ENCODE data around the gene IL2RA. TPM values are rescaled to one million over a fixed set of nuclear protein-coding genes. Genes with fewer than 3 reads are reported as not detected.

The IL2RA gene
- total RNA-seq, 4 donors from 2014 or later = 0.70 to 16.5 (median 1.9) TPM

DNA sequence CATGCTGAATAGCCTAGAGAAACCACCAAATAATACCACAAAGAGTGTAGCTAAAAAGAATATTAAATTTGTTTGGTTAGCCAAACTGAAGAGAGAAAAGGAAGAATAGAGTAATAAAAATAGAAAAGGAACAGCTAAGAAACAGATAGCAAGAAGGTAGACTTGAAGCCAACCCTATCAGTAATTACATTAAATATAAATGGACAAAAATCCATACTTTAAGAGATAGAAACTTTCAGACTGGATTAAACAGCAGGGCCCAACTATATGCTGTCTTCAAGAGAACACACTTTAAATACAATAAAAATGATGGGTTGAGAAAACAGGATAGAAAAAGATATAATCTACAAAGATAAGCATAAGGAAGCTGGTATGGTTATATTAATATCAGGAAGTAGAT, 31.2 kb downstream of the IL2RA start:
- Histone ChIP-seq H3K27me3 (no peaks in the 10 kb centered on the region), H3K9me3 (no peaks in the 10 kb centered on the region), H3K4me1 (no peaks in the 10 kb centered on the region), H3K27ac (no peak overlapping the region), H3K36me3 (no peaks in the 10 kb centered on the region), H3K4me3 (no peak overlapping the region)
- no peak for DNase-seq
- TF ChIP-seq, protein P1, sequence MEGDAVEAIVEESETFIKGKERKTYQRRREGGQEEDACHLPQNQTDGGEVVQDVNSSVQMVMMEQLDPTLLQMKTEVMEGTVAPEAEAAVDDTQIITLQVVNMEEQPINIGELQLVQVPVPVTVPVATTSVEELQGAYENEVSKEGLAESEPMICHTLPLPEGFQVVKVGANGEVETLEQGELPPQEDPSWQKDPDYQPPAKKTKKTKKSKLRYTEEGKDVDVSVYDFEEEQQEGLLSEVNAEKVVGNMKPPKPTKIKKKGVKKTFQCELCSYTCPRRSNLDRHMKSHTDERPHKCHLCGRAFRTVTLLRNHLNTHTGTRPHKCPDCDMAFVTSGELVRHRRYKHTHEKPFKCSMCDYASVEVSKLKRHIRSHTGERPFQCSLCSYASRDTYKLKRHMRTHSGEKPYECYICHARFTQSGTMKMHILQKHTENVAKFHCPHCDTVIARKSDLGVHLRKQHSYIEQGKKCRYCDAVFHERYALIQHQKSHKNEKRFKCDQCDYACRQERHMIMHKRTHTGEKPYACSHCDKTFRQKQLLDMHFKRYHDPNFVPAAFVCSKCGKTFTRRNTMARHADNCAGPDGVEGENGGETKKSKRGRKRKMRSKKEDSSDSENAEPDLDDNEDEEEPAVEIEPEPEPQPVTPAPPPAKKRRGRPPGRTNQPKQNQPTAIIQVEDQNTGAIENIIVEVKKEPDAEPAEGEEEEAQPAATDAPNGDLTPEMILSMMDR (IDR thresholded peaks at IDR 0.05) = no peak
- TF ChIP-seq POLR2A (IDR thresholded peaks at IDR 0.05) = no peak

DNA sequence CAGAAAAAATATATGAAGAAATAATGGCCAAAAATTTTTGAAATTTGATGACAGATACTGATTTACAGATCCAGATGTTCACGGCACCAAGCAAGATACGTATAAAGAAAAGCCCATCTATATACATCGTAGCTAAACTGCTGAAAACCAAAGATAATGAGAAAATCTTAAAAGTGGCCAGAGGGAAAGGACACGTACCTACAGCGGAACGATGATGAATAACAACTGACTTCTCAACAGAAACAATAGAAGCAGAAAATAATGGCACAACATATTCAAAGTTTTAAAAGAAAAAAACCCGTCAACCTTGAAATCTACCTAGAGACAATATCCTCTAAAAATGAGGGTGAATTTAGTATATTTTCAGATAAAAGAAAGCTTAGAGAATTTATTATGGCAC, 31.9 kb downstream of the IL2RA start:
- H3K27me3 ChIP-seq = no peaks in the 10 kb centered on the region
- H3K36me3 ChIP-seq = no peaks in the 10 kb centered on the region
- no peak overlapping the region for H3K4me3 ChIP-seq
- no peak overlapping the region for H3K27ac ChIP-seq
- DNase-seq = no peak
- H3K4me1 ChIP-seq = no peaks in the 10 kb centered on the region
- H3K9me3 ChIP-seq = no peaks in the 10 kb centered on the region
- TF ChIP-seq, protein P1 (IDR thresholded peaks at IDR 0.05) = no peak
- no peak for TF ChIP-seq POLR2A (IDR thresholded peaks at IDR 0.05)

DNA sequence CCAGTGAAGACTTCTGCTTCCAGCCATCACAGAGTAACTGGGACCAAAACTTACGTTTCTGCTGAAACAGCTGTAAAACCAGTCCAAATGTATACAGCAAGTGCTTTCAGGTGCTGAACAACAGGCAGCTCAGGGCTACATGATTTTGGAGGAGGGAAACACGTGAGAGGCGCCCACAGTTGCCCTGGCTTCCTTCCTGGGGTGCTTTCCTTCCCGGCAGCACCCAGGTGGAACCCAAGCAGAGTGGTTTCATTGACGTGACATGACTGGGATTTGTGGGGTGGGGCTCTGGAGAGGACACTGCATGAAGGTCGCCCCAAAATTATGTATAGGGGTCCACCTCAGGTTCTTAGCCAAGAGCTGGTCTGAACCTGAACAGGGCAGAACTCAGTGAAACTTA, 34.2 kb downstream of the IL2RA start:
- no peaks in the 10 kb centered on the region for H3K9me3 ChIP-seq
- no peak for DNase-seq
- H3K36me3 ChIP-seq = no peaks in the 10 kb centered on the region
- no peak overlapping the region for H3K4me3 ChIP-seq
- TF ChIP-seq POLR2A (IDR thresholded peaks at IDR 0.05) = no peak
- TF ChIP-seq, protein P1 (IDR thresholded peaks at IDR 0.05) = no peak
- no peaks in the 10 kb centered on the region for H3K27me3 ChIP-seq
- no peaks in the 10 kb centered on the region for H3K4me1 ChIP-seq
- H3K27ac ChIP-seq = no peak overlapping the region

DNA sequence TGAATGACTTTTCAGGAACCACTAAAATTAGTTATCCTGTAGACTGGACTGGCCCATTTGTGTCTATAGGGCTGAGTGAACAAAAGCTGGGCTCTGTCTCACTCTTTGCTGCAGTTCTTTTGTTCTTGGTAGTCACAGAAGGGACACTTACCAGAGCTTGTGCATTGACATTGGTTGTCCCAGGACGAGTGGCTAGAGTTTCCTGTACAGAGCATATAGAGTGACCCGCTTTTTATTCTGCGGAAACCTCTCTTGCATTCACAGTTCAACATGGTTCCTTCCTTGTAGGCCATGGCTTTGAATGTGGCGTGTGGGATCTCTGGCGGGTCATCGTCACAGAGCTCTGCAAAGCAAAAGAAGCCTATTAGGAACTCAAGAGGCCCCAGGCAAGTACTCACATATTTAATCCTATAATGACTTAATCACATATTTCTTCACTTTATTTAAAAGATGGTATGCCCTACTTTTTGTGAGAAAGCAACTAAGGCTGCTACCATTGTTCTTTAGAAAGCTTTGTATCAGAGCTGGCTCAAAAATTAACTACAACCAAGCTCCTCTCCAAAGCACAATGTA, 36.4 kb downstream of the IL2RA start:
- H3K9me3 ChIP-seq = no peaks in the 10 kb centered on the region
- DNase-seq = no peak
- no peaks in the 10 kb centered on the region for H3K27me3 ChIP-seq
- H3K27ac ChIP-seq = no peak overlapping the region
- no peak overlapping the region for H3K4me3 ChIP-seq
- H3K4me1 ChIP-seq = no peaks in the 10 kb centered on the region
- no peaks in the 10 kb centered on the region for H3K36me3 ChIP-seq
- no peak for TF ChIP-seq POLR2A (IDR thresholded peaks at IDR 0.05)
- TF ChIP-seq, protein P1 (IDR thresholded peaks at IDR 0.05) = no peak

DNA sequence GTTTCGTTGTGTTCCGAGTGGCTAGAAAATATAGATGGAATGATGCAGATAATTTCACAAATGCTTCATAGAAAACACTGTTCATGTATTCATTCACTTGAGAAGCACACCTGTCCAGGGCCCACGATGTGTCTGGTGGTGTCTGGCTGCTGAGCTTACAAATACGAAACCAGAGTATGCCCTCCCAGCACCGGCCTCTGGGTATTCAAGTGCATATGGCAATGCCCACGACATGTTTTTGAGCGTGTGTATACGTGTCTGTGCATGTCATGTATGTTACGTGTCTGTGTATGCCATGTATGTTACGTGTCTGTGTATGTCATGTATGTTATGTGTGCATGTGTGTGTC, 37.9 kb downstream of the IL2RA start:
- Histone ChIP-seq H3K27me3 (no peaks in the 10 kb centered on the region), H3K4me3 (no peak overlapping the region), H3K9me3 (no peaks in the 10 kb centered on the region), H3K4me1 (no peaks in the 10 kb centered on the region), H3K27ac (no peak overlapping the region), H3K36me3 (no peaks in the 10 kb centered on the region)
- no peak for DNase-seq
- TF ChIP-seq, protein P1 (IDR thresholded peaks at IDR 0.05) = no peak
- TF ChIP-seq POLR2A (IDR thresholded peaks at IDR 0.05) = no peak

Data from Peyer's patch (tissue), 4 donors.